ENCODE measurements around the gene ACE. TPM values are rescaled to one million over a fixed set of nuclear protein-coding genes. Genes with fewer than 3 reads are reported as not detected.
A peak's percentile ranks its signal among the peaks of the same experiment; 100 is the strongest.

The ACE gene
- total RNA-seq, 1 experiment from 2014 or later: 9.1 TPM

- Histone ChIP-seq H3K9me2 (replicated peaks; ENCODE audit: low read length) (no peaks in the 10 kb centered on the region), H3K4me3 (ENCODE audit: low read length) (no peak overlapping the region), H3F3A (ENCODE audit: low read length, unreplicated experiment) (no peaks in the 10 kb centered on the region), H3K4me2 (ENCODE audit: low read length) (no peak overlapping the region; the same call in 1 of the 2 replicates), H2AFZ (ENCODE audit: low read length) (no peak overlapping the region), H3K27ac (ENCODE audit: low read length) (peak overlapping the region; percentile 25; the same call in 1 of the 2 replicates), H3K27me3 (ENCODE audit: low read length) (no peaks in the 10 kb centered on the region), H4K20me1 (ENCODE audit: low read length) (no peaks in the 10 kb centered on the region), H3K4me1 (ENCODE audit: insufficient read depth, low read length) (peaks cover 14% of the 10 kb centered on the region), H3K9me3 (ENCODE audit: low read length) (no peaks in the 10 kb centered on the region), H3K79me2 (ENCODE audit: low read length) (no peaks in the 10 kb centered on the region), H3K36me3 (ENCODE audit: low read depth, low read length) (no peaks in the 10 kb centered on the region), H3K9ac (ENCODE audit: low read length) (no peak overlapping the region)
- no TSS peak for BruUV-seq (replicated peaks)
- ATAC-seq (no peak), DNase-seq (no peak)
- TF ChIP-seq EZH2phosphoT487 (IDR thresholded peaks at IDR 0.05; ENCODE audit: borderline replicate concordance, low read length) (no peak), EZH2 (IDR thresholded peaks at IDR 0.05; ENCODE audit: low read length, unreplicated experiment) (no peak)
- TF ChIP-seq, protein P1, sequence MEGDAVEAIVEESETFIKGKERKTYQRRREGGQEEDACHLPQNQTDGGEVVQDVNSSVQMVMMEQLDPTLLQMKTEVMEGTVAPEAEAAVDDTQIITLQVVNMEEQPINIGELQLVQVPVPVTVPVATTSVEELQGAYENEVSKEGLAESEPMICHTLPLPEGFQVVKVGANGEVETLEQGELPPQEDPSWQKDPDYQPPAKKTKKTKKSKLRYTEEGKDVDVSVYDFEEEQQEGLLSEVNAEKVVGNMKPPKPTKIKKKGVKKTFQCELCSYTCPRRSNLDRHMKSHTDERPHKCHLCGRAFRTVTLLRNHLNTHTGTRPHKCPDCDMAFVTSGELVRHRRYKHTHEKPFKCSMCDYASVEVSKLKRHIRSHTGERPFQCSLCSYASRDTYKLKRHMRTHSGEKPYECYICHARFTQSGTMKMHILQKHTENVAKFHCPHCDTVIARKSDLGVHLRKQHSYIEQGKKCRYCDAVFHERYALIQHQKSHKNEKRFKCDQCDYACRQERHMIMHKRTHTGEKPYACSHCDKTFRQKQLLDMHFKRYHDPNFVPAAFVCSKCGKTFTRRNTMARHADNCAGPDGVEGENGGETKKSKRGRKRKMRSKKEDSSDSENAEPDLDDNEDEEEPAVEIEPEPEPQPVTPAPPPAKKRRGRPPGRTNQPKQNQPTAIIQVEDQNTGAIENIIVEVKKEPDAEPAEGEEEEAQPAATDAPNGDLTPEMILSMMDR (conservative IDR thresholded peaks at IDR 0.05; ENCODE audit: low read depth, low read length): no peak
- CTCF ChIA-PET: no interaction called here
- intact Hi-C loops (cut with micrococcal nuclease): no loop called here
- POLR2A ChIA-PET (ENCODE audit: unreplicated experiment): no interaction called here
Observed at GRCh38 chr17:63517825-63518534, 41.1 kb downstream of the ACE start.

- POLR2A ChIA-PET (ENCODE audit: unreplicated experiment): no interaction called here
- no TSS peak for BruUV-seq (replicated peaks)
Observed at GRCh38 chr17:63519116-63519881, 42.4 kb downstream of the ACE start.

More at GRCh38 chr17:63519116-63519881, 42.4 kb downstream of the ACE start:
- ATAC-seq (no peak), DNase-seq (no peak)
- Histone ChIP-seq H4K20me1 (ENCODE audit: low read length) (no peaks in the 10 kb centered on the region), H3K79me2 (ENCODE audit: low read length) (no peaks in the 10 kb centered on the region), H3K4me2 (ENCODE audit: low read length) (no peak overlapping the region), H3K9ac (ENCODE audit: low read length) (no peak overlapping the region), H3K36me3 (ENCODE audit: low read depth, low read length) (no peaks in the 10 kb centered on the region), H3K27me3 (ENCODE audit: low read length) (no peaks in the 10 kb centered on the region), H2AFZ (ENCODE audit: low read length) (no peak overlapping the region), H3K9me2 (replicated peaks; ENCODE audit: low read length) (no peaks in the 10 kb centered on the region), H3K9me3 (ENCODE audit: low read length) (no peaks in the 10 kb centered on the region), H3K4me3 (ENCODE audit: low read length) (no peak overlapping the region), H3F3A (ENCODE audit: low read length, unreplicated experiment) (no peaks in the 10 kb centered on the region), H3K4me1 (ENCODE audit: insufficient read depth, low read length) (peaks cover 14% of the 10 kb centered on the region), H3K27ac (ENCODE audit: low read length) (no peak overlapping the region)
- CTCF ChIA-PET: no interaction called here
- no peak for TF ChIP-seq EZH2phosphoT487 (IDR thresholded peaks at IDR 0.05; ENCODE audit: borderline replicate concordance, low read length)
- TF ChIP-seq EZH2 (IDR thresholded peaks at IDR 0.05; ENCODE audit: low read length, unreplicated experiment): no peak
- TF ChIP-seq, protein P1 (conservative IDR thresholded peaks at IDR 0.05; ENCODE audit: low read depth, low read length): no peak
- intact Hi-C loops (cut with micrococcal nuclease): no loop called here

Data from PC-3 (cell line).